Trophoblast cell (in vitro differentiated cells and primary cell): ENCODE data around the gene CD300A.

Experiments
- DNase-seq, 2 donors: peaks; one replicate each; pipeline ENCODE4 v3.0.0-alpha.2; 2016
- H2AFZ ChIP-seq: 2 replicates; pipeline ENCODE4 v1.6.1; 2013; ENCODE audit warnings: low read length, moderate library complexity, mild to moderate bottlenecking; ENCODE audit not compliant: insufficient read depth, poor library complexity
- H2AK5ac ChIP-seq: 2 replicates; pipeline ENCODE4 v1.6.1; 2013; ENCODE audit warnings: mild to moderate bottlenecking, low read length
- H2BK120ac ChIP-seq: 2 replicates; pipeline ENCODE4 v1.6.1; 2013; ENCODE audit warnings: low read length, mild to moderate bottlenecking, moderate library complexity; ENCODE audit not compliant: insufficient read depth, poor library complexity
- H2BK12ac ChIP-seq: 2 replicates; pipeline ENCODE4 v1.6.1; 2013; ENCODE audit warnings: mild to moderate bottlenecking, low read length, moderate library complexity
- H2BK5ac ChIP-seq: 2 replicates; pipeline ENCODE4 v1.6.1; 2013; ENCODE audit warnings: low read length, low read depth, moderate library complexity, mild to moderate bottlenecking; ENCODE audit not compliant: poor library complexity
- H3K14ac ChIP-seq: 2 replicates; pipeline ENCODE4 v1.6.1; 2013; ENCODE audit warnings: mild to moderate bottlenecking, low read length
- H3K18ac ChIP-seq: 2 replicates; pipeline ENCODE4 v1.6.1; 2013; ENCODE audit warnings: mild to moderate bottlenecking, low read length
- H3K23ac ChIP-seq: 2 replicates; pipeline ENCODE4 v1.6.1; 2013; ENCODE audit warnings: low read length
- H3K27ac ChIP-seq: 2 replicates; pipeline ENCODE4 v1.5.1; 2013; ENCODE audit warnings: low read depth, mild to moderate bottlenecking, inconsistent platforms, low read length, moderate library complexity
- H3K27me3 ChIP-seq: 2 replicates; pipeline ENCODE4 v1.6.1; 2013; ENCODE audit warnings: inconsistent platforms, mild to moderate bottlenecking, low read length, moderate library complexity; ENCODE audit not compliant: insufficient read depth
- H3K36me3 ChIP-seq, 2 experiments: 1 replicate in 1 of 2; 2 replicates in 1 of 2; pipeline ENCODE4 v1.6.1; 2013; ENCODE audit warnings: low read length in 2 of 2, mild to moderate bottlenecking in 2 of 2, moderate library complexity in 1 of 2; ENCODE audit not compliant: insufficient read depth in 2 of 2, control insufficient read depth in 1 of 2
- H3K4ac ChIP-seq: 2 replicates; pipeline ENCODE4 v1.6.1; 2013; ENCODE audit warnings: low read depth, mild to moderate bottlenecking, low read length, moderate library complexity
- H3K4me1 ChIP-seq, 2 experiments: 1 replicate in 1 of 2; 2 replicates in 1 of 2; pipeline ENCODE4 v1.6.1; 2013; ENCODE audit warnings: low read length in 2 of 2, mild to moderate bottlenecking in 2 of 2, moderate library complexity in 1 of 2; ENCODE audit not compliant: insufficient read depth in 2 of 2, control insufficient read depth in 1 of 2
- H3K4me2 ChIP-seq: 2 replicates; pipeline ENCODE4 v1.6.1; 2013; ENCODE audit warnings: inconsistent platforms, mild to moderate bottlenecking, low read length, moderate library complexity
- H3K4me3 ChIP-seq: 2 replicates; pipeline ENCODE4 v1.5.1; 2013; ENCODE audit warnings: mild to moderate bottlenecking, low read depth, low read length, inconsistent platforms
- H3K79me1 ChIP-seq: one replicate; pipeline ENCODE4 v1.6.1; 2013; ENCODE audit warnings: low read length
- H3K79me2 ChIP-seq: 2 replicates; pipeline ENCODE4 v1.6.1; 2013; ENCODE audit warnings: low read length, mild to moderate bottlenecking; ENCODE audit not compliant: control insufficient read depth, insufficient read depth, poor library complexity
- H3K9ac ChIP-seq: 2 replicates; pipeline ENCODE4 v1.6.1; 2013; ENCODE audit warnings: mild to moderate bottlenecking, low read length
- H3K9me3 ChIP-seq: 2 replicates; pipeline ENCODE4 v1.6.1; 2013; ENCODE audit warnings: low read depth, mild to moderate bottlenecking, control low read depth, inconsistent platforms, low read length; ENCODE audit not compliant: insufficient read depth
- H4K12ac ChIP-seq: 2 replicates; pipeline ENCODE4 v1.6.1; 2013; ENCODE audit warnings: low read depth, mild to moderate bottlenecking, low read length, moderate library complexity
- H4K8ac ChIP-seq: 2 replicates; pipeline ENCODE4 v1.6.1; 2013; ENCODE audit warnings: low read depth, mild to moderate bottlenecking, low read length, moderate library complexity
- H4K91ac ChIP-seq: one replicate; pipeline ENCODE4 v1.6.1; 2013; ENCODE audit warnings: low read depth, mild to moderate bottlenecking, low read length, moderate library complexity
- whole genome bisulfite sequencing: extraction: QIAGEN DNeasy Blood & Tissue Kit; methylation state at CpG from one replicate; pipeline ENCODE4 v1.1.7; 2013; ENCODE audit warnings: missing lambda C conversion rate; ENCODE audit not compliant: insufficient read length, insufficient coverage; ENCODE audit errors: extremely low coverage; 5-methylcytosine and 5-hydroxymethylcytosine counted together

The CD300A gene

DNA sequence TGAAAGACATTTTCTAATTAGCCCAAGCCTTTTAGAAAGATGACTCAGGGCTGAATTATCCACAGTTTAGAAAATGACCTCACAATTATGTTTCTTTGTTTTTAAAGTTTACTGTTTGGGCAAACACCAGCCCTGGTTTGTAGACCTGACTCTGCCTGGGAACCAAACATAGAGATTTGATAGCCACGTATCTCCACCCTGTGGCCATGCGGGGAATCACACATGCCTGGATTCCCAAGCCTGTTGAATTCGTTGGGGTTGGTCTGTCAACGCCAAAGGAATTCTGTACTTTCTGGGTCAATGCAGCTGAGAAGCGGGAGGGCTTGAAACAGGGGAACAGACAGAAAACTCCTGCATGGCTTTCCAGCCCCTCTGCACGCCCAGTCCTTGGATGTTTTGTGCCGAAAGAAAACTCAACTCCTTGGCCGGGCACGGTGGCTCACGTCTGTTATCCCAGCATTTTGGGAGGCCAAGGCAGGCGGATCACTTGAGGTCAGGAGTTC, 26.9 kb downstream of the CD300A start:
- Histone ChIP-seq H3K9ac (no peak overlapping the region), H2AK5ac (no peak overlapping the region), H4K91ac (no peak overlapping the region), H3K27me3 (no peaks in the 10 kb centered on the region), H4K12ac (no peak overlapping the region), H3K4ac (no peak overlapping the region), H3K18ac (no peak overlapping the region), H3K9me3 (no peaks in the 10 kb centered on the region), H3K36me3 (no peaks in the 10 kb centered on the region), H3K79me2 (no peaks in the 10 kb centered on the region), H3K14ac (no peak overlapping the region), H4K8ac (no peak overlapping the region), H2BK120ac (no peak overlapping the region), H3K4me3 (no peak overlapping the region), H2BK5ac (no peak overlapping the region), H3K23ac (no peak overlapping the region), H3K79me1 (no peaks in the 10 kb centered on the region), H3K4me2 (no peak overlapping the region), H2AFZ (no peak overlapping the region), H2BK12ac (no peak overlapping the region), H3K4me1 (no peaks in the 10 kb centered on the region), H3K27ac (no peak overlapping the region)
- WGBS, result no CpG with 5 or more reads among the region's 11 CpGs
- DNase-seq, result peak; percentile 56 to 77

DNA sequence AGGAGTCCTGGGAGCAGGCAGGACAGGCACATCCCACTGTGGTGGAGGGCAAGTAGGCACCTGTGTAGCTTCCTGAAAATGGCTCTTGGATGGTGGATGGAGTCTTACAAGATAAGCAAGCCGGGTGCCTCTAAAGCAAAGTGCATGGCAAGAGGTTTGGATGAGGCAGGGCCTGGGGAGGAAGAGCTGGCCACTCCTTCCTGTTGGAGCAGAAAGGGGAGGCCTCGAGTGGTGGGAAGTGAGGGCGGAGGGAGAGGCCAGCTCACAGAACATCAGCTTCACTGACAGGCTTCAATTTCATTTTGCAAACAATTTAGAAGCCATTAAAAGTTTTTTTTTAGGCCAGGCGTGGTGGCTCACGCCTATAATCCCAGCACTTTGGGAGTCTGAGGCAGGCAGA, 31.0 kb downstream of the CD300A start:
- no peak overlapping the region for H3K14ac ChIP-seq
- H3K4ac ChIP-seq, result no peak overlapping the region
- no peak overlapping the region for H4K91ac ChIP-seq
- WGBS, result no CpG with 5 or more reads among the region's 5 CpGs
- no peak overlapping the region for H3K18ac ChIP-seq
- H3K27me3 ChIP-seq, result no peaks in the 10 kb centered on the region
- H3K79me2 ChIP-seq, result no peaks in the 10 kb centered on the region
- no peak overlapping the region for H3K23ac ChIP-seq
- H2AK5ac ChIP-seq, result no peak overlapping the region
- no peaks in the 10 kb centered on the region for H3K79me1 ChIP-seq
- no peak overlapping the region for H2BK120ac ChIP-seq
- no peak overlapping the region for H3K27ac ChIP-seq
- DNase-seq, result no peak
- no peaks in the 10 kb centered on the region for H3K36me3 ChIP-seq
- H3K4me1 ChIP-seq, result no peaks in the 10 kb centered on the region
- no peak overlapping the region for H3K9ac ChIP-seq
- no peak overlapping the region for H2AFZ ChIP-seq
- H2BK12ac ChIP-seq, result no peak overlapping the region
- no peak overlapping the region for H3K4me2 ChIP-seq
- H2BK5ac ChIP-seq, result no peak overlapping the region
- peaks cover 1% of the 10 kb centered on the region for H3K9me3 ChIP-seq
- H3K4me3 ChIP-seq, result no peak overlapping the region
- H4K8ac ChIP-seq, result no peak overlapping the region
- H4K12ac ChIP-seq, result no peak overlapping the region

DNA sequence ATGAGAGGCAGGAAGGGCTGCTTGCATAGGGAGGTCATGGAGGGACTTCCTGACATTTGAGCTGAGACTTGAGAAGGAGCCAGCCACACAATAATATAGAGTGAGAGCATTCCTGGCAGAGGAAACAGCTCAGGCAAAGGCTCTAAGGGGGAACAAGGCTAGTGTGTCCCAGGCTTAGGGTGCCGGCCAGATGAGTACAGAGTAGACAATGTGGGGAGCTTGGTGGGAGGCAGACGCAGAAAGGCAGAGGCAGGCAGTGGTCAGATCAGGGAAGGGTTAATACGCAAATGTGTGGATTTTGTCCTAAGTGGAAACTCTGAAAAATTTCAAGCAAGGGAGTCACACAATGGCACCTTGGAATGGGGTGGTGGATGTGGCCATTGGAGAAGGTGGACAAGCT, 33.6 kb downstream of the CD300A start:
- Histone ChIP-seq H3K27me3 (no peaks in the 10 kb centered on the region), H4K8ac (no peak overlapping the region), H2BK12ac (no peak overlapping the region), H3K4me1 (no peaks in the 10 kb centered on the region), H3K4me3 (no peak overlapping the region), H3K4me2 (no peak overlapping the region), H2BK5ac (no peak overlapping the region), H3K14ac (no peak overlapping the region), H3K9me3 (peaks cover 1% of the 10 kb centered on the region), H4K91ac (no peak overlapping the region), H3K4ac (no peak overlapping the region), H3K18ac (no peak overlapping the region), H2BK120ac (no peak overlapping the region), H4K12ac (no peak overlapping the region), H3K79me2 (no peaks in the 10 kb centered on the region), H2AK5ac (no peak overlapping the region), H3K79me1 (no peaks in the 10 kb centered on the region), H3K9ac (no peak overlapping the region), H2AFZ (no peak overlapping the region), H3K27ac (no peak overlapping the region), H3K23ac (no peak overlapping the region), H3K36me3 (no peaks in the 10 kb centered on the region)
- no CpG with 5 or more reads among the region's 3 CpGs for WGBS
- no peak for DNase-seq

DNA sequence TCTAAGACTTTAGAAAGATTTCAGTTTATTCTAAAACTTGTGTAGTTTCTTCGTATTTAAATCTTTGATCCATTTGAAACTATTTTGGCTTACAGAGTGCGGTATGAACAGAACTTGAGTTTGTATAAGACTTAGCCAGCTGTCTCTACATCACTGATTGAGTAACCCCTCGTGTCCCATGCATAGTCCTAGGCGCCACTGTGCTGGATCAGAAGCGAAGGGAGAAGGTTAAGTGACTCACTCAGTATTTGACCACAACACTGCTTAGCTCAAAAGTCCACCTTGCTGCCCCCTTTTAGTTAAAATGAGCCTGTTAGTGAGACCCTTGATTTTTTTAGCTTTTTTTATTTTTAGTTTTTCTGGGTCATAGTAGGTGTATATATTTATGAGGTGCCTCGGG, 36.4 kb downstream of the CD300A start:
- no peak overlapping the region for H4K91ac ChIP-seq
- no peaks in the 10 kb centered on the region for H3K4me1 ChIP-seq
- H3K4ac ChIP-seq, result no peak overlapping the region
- H2AK5ac ChIP-seq, result no peak overlapping the region
- no peak overlapping the region for H3K4me2 ChIP-seq
- H3K27ac ChIP-seq, result no peak overlapping the region
- no peaks in the 10 kb centered on the region for H3K36me3 ChIP-seq
- no peak overlapping the region for H4K12ac ChIP-seq
- H3K18ac ChIP-seq, result no peak overlapping the region
- no peak overlapping the region for H3K4me3 ChIP-seq
- H3K14ac ChIP-seq, result no peak overlapping the region
- H3K9me3 ChIP-seq, result peaks cover 1% of the 10 kb centered on the region
- H3K27me3 ChIP-seq, result no peaks in the 10 kb centered on the region
- H3K9ac ChIP-seq, result peak overlapping the region; percentile 5
- no peak overlapping the region for H2BK120ac ChIP-seq
- H3K23ac ChIP-seq, result no peak overlapping the region
- no peaks in the 10 kb centered on the region for H3K79me2 ChIP-seq
- DNase-seq, result no peak
- no peak overlapping the region for H4K8ac ChIP-seq
- H2BK12ac ChIP-seq, result no peak overlapping the region
- no peaks in the 10 kb centered on the region for H3K79me1 ChIP-seq
- WGBS, result no CpG with 5 or more reads among the region's 6 CpGs
- H2AFZ ChIP-seq, result no peak overlapping the region
- H2BK5ac ChIP-seq, result no peak overlapping the region
